Lower lobe of right lung (tissue), 2 donors: Measurements from ENCODE around the gene ERG. TPM values are rescaled to one million over a fixed set of nuclear protein-coding genes. Genes with fewer than 3 reads are reported as not detected.
A peak's percentile ranks its signal among the peaks of the same experiment; 100 is the strongest.

Source experiments
- ATAC-seq, 2 donors: fragments of 200-7000 bp; cut with Tn5 transposase; one replicate each; pipeline ENCODE4 v1.9.1; 2020 to 2022; ENCODE audit warnings: mild to moderate bottlenecking in 2 of 2, moderate library complexity in 2 of 2
- DNase-seq: peaks from one replicate; pipeline ENCODE4 v3.0.0-alpha.2; 2020
- H3K27ac ChIP-seq: fragments of 200-600 bp; one replicate; pipeline ENCODE4 v1.8.0; 2022
- H3K27me3 ChIP-seq: fragments of 200-600 bp; one replicate; pipeline ENCODE4 v1.8.0; 2022; ENCODE audit warnings: low read depth
- H3K36me3 ChIP-seq: fragments of 200-600 bp; one replicate; pipeline ENCODE4 v1.8.0; 2022; ENCODE audit warnings: mild to moderate bottlenecking
- H3K4me1 ChIP-seq: fragments of 200-600 bp; one replicate; pipeline ENCODE4 v1.8.0; 2022
- H3K4me3 ChIP-seq: fragments of 200-600 bp; one replicate; pipeline ENCODE4 v1.8.0; 2022; ENCODE audit warnings: mild to moderate bottlenecking
- H3K9me3 ChIP-seq: fragments of 200-600 bp; one replicate; pipeline ENCODE4 v1.8.0; 2022
- CTCF ChIP-seq: fragments of 200-600 bp; IDR thresholded peaks from one replicate; pipeline ENCODE4 v1.8.0; 2022; ENCODE audit warnings: antibody characterized with exemption, mild to moderate bottlenecking
- intact Hi-C: fragments of 100-400 bp; cut with DNase I; formaldehyde crosslinking; loops from one replicate; pipeline ENCODE4 v1.11.0; 2022
- total RNA-seq: library from RNA; stranded (reverse); fragmentation: NEBNext Ultra II Directional; extraction: Animal tissue kit (Norgen Biotek cat#: 25700); gene quantifications from one replicate; pipeline ENCODE4 v1.2.1, GENCODE V29; 2021
- donor health status: DM: no; HTN: yes; CAD: no; lungs with severe emphysema.

ERG gene
- total RNA-seq, 1 donor from 2014 or later = 38.0 TPM

GRCh38 chr21:38474796-38475195 lies 23.5 kb downstream of the ERG start:
- H3K4me1 ChIP-seq = peaks cover 37% of the 10 kb centered on the region
- H3K4me3 ChIP-seq = no peak overlapping the region
- H3K36me3 ChIP-seq = no peaks in the 10 kb centered on the region
- no peak for TF ChIP-seq CTCF
- DNase-seq (no peak), ATAC-seq (no peak)
- H3K9me3 ChIP-seq = no peaks in the 10 kb centered on the region
- intact Hi-C loops = no loop called here
- no peak overlapping the region for H3K27ac ChIP-seq
- peaks cover 7% of the 10 kb centered on the region for H3K27me3 ChIP-seq

- Histone ChIP-seq H3K27ac (no peak overlapping the region), H3K4me3 (no peak overlapping the region), H3K4me1 (peaks cover 37% of the 10 kb centered on the region), H3K27me3 (peaks cover 7% of the 10 kb centered on the region), H3K36me3 (no peaks in the 10 kb centered on the region), H3K9me3 (no peaks in the 10 kb centered on the region)
- TF ChIP-seq CTCF = no peak
- intact Hi-C loops = no loop called here
- ATAC-seq = peak in 1 of 2 donors; percentile 32
- DNase-seq = no peak
These were observed 24.2 kb downstream of the ERG start for GRCh38 chr21:38474124-38474523.

GRCh38 chr21:38472412-38473108 lies 25.7 kb downstream of the ERG start:
- intact Hi-C loops = no loop called here
- no peaks in the 10 kb centered on the region for H3K36me3 ChIP-seq
- no peak overlapping the region for H3K4me3 ChIP-seq
- ATAC-seq = peak in 1 of 2 donors; percentile 27
- H3K27me3 ChIP-seq = peaks cover 7% of the 10 kb centered on the region
- peak; percentile 58 for DNase-seq
- no peak for TF ChIP-seq CTCF
- H3K27ac ChIP-seq = no peak overlapping the region
- H3K4me1 ChIP-seq = peaks cover 35% of the 10 kb centered on the region
- H3K9me3 ChIP-seq = no peaks in the 10 kb centered on the region

- no peak for TF ChIP-seq CTCF
- ATAC-seq (no peak), DNase-seq (no peak)
- intact Hi-C loops = no loop called here
- peaks cover 31% of the 10 kb centered on the region for H3K4me1 ChIP-seq
- H3K27me3 ChIP-seq = peaks cover 7% of the 10 kb centered on the region
- no peak overlapping the region for H3K27ac ChIP-seq
- no peak overlapping the region for H3K4me3 ChIP-seq
- H3K9me3 ChIP-seq = no peaks in the 10 kb centered on the region
- no peaks in the 10 kb centered on the region for H3K36me3 ChIP-seq
These were observed 26.5 kb downstream of the ERG start for GRCh38 chr21:38471766-38472165.

- no peak overlapping the region for H3K4me3 ChIP-seq
- H3K36me3 ChIP-seq = no peaks in the 10 kb centered on the region
- no peak for ATAC-seq
- intact Hi-C loops = no loop called here
- no peaks in the 10 kb centered on the region for H3K9me3 ChIP-seq
- peaks cover 9% of the 10 kb centered on the region for H3K27me3 ChIP-seq
- TF ChIP-seq CTCF = no peak
- peaks cover 31% of the 10 kb centered on the region for H3K4me1 ChIP-seq
- no peak overlapping the region for H3K27ac ChIP-seq
- DNase-seq = no peak
These were observed 27.5 kb downstream of the ERG start for GRCh38 chr21:38470755-38471154.
